Progenitor cell of endocrine pancreas (in vitro differentiated cells): ENCODE data around the gene LY6G6C. TPM values are rescaled to one million over a fixed set of nuclear protein-coding genes. Genes with fewer than 3 reads are reported as not detected.

Experiments
- DNase-seq: peaks from one replicate; pipeline ENCODE4 v3.0.0; 2021; ENCODE audit warnings: low spot score; ENCODE audit not compliant: unreplicated experiment
- H3K27ac Mint-ChIP-seq: 2 replicates; pipeline ENCODE4 v1.8.0; 2021; ENCODE audit warnings: mild to moderate bottlenecking, moderate library complexity, mixed read lengths
- H3K27me3 Mint-ChIP-seq: 2 replicates; pipeline ENCODE4 v1.8.0; 2021; ENCODE audit warnings: mixed read lengths
- H3K36me3 Mint-ChIP-seq: 2 replicates; pipeline ENCODE4 v1.8.0; 2022; ENCODE audit warnings: mixed read lengths; ENCODE audit not compliant: insufficient read depth
- H3K4me1 Mint-ChIP-seq: 2 replicates; pipeline ENCODE4 v1.8.0; 2021; ENCODE audit warnings: low read depth, mixed read lengths
- H3K4me3 Mint-ChIP-seq: 2 replicates; pipeline ENCODE4 v1.8.0; 2021; ENCODE audit warnings: low read depth, mild to moderate bottlenecking, moderate library complexity, mixed read lengths
- H3K9me3 Mint-ChIP-seq: 2 replicates; pipeline ENCODE4 v1.8.0; 2021; ENCODE audit warnings: low read depth, mixed read lengths
- CTCF ChIP-seq: fragments of 200-600 bp; sonication (generic); IDR thresholded peaks from one replicate; pipeline ENCODE4 v1.5.0; 2021; ENCODE audit warnings: antibody characterized with exemption, mild to moderate bottlenecking; ENCODE audit not compliant: unreplicated experiment
- total RNA-seq: library from RNA; stranded (reverse); gene quantifications from 2 replicates; pipeline ENCODE4 v1.2.1, GENCODE V29; 2021

LY6G6C gene
- total RNA-seq, 1 donor from 2014 or later = 0.60 TPM

- no peak for TF ChIP-seq CTCF
- Mint-ChIP-seq H3K27me3 (no peaks in the 10 kb centered on the region), H3K4me1 (peaks cover 17% of the 10 kb centered on the region), H3K9me3 (no peaks in the 10 kb centered on the region), H3K36me3 (peaks cover 25% of the 10 kb centered on the region), H3K4me3 (no peak overlapping the region), H3K27ac (peak overlapping the region; percentile 27)
- no peak for DNase-seq
These were observed 24.0 kb downstream of the LY6G6C start for GRCh38 chr6:31697555-31697954.

- no peaks in the 10 kb centered on the region for H3K9me3 Mint-ChIP-seq
- no peaks in the 10 kb centered on the region for H3K27me3 Mint-ChIP-seq
- no peak overlapping the region for H3K27ac Mint-ChIP-seq
- DNase-seq = no peak
- no peak overlapping the region for H3K4me3 Mint-ChIP-seq
- H3K36me3 Mint-ChIP-seq = peaks cover 28% of the 10 kb centered on the region
- TF ChIP-seq CTCF = no peak
- peaks cover 13% of the 10 kb centered on the region for H3K4me1 Mint-ChIP-seq
These were observed 28.0 kb downstream of the LY6G6C start for GRCh38 chr6:31693535-31693934.

- Mint-ChIP-seq H3K4me1 (peaks cover 13% of the 10 kb centered on the region), H3K9me3 (no peaks in the 10 kb centered on the region), H3K27me3 (no peaks in the 10 kb centered on the region), H3K36me3 (peaks cover 27% of the 10 kb centered on the region), H3K4me3 (no peak overlapping the region), H3K27ac (no peak overlapping the region)
- no peak for TF ChIP-seq CTCF
- DNase-seq = no peak
These were observed 28.7 kb downstream of the LY6G6C start for GRCh38 chr6:31692886-31693285.

DNA sequence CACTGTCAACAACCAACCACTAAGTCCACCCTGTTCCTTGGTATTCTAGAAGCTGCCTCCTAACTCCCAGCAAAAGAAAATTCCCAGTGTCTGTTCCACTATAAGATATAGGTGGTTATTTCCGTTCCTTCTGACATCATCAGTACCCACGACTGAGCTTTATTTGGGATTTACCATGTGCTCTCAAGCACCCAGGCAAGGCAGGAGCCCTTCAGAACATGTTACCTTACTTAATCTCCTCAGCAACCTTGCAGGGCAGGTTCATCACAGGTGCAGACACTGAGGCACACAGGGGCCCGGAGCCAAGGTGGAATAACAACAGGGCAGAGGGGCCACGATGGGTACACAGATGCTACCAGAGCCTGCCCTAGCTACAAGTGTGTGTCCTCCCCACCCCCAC lies 29.2 kb downstream of the LY6G6C start:
- Mint-ChIP-seq H3K4me3 (no peak overlapping the region), H3K27me3 (no peaks in the 10 kb centered on the region), H3K36me3 (peaks cover 24% of the 10 kb centered on the region), H3K9me3 (no peaks in the 10 kb centered on the region), H3K27ac (no peak overlapping the region), H3K4me1 (peaks cover 12% of the 10 kb centered on the region)
- no peak for TF ChIP-seq CTCF
- DNase-seq = no peak

DNA sequence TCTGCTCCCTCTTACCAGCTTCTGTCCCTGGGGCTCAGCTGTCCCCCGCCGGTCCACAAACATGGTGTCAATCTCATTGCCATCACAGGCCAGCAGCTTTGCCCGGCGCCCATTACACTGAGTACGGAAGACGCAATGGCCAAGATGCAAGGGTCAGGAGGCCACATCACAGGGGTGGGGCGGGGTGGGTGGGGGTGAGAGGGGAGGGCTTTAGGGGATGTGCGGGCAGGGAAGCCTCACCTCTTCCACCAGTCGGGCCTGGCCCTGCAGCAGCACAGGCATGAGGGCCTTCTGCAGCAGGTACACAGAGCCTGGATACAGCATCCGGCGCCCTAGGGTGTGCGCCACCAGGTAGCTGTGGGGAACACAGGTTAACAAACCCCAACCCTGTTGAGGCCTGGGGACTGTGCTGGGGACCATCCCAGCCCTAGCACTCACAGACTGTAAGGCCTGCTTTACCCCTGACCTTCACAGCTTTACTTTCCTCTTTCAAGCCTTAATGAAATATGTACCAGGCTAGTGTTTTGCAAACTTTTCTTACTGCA lies 29.9 kb downstream of the LY6G6C start:
- no peak for DNase-seq
- Mint-ChIP-seq H3K9me3 (no peaks in the 10 kb centered on the region), H3K36me3 (peaks cover 22% of the 10 kb centered on the region), H3K4me3 (no peak overlapping the region), H3K27ac (peak overlapping the region; percentile 67), H3K4me1 (peaks cover 11% of the 10 kb centered on the region), H3K27me3 (no peaks in the 10 kb centered on the region)
- no peak for TF ChIP-seq CTCF
